Epidermal melanocyte (primary cell): Measurements from ENCODE around the gene HINT2.

Source experiments
- DNase-seq: peaks from one replicate; pipeline ENCODE4 v3.0.0; 2011; ENCODE audit warnings: low spot score; ENCODE audit not compliant: insufficient read length

Gene HINT2

GRCh38 chr9:35811381-35812024, 3.3 kb downstream of the HINT2 start:
- no peak for DNase-seq

- no peak for DNase-seq
These were observed 4.7 kb downstream of the HINT2 start for GRCh38 chr9:35810122-35810521.

GRCh38 chr9:35808433-35808832, 6.4 kb downstream of the HINT2 start:
- no peak for DNase-seq

GRCh38 chr9:35806101-35806500, 8.7 kb downstream of the HINT2 start:
- DNase-seq, result no peak

GRCh38 chr9:35801328-35802128, 13.3 kb downstream of the HINT2 start:
- DNase-seq, result no peak

GRCh38 chr9:35800530-35800929, 14.3 kb downstream of the HINT2 start:
- no peak for DNase-seq

GRCh38 chr9:35798658-35799374, 16.0 kb downstream of the HINT2 start:
- no peak for DNase-seq

GRCh38 chr9:35797311-35798109, 17.3 kb downstream of the HINT2 start:
- no peak for DNase-seq

- no peak for DNase-seq
These were observed 19.1 kb downstream of the HINT2 start for GRCh38 chr9:35795695-35796094.

- no peak for DNase-seq
These were observed 21.4 kb downstream of the HINT2 start for GRCh38 chr9:35793461-35793860.

- DNase-seq, result no peak
These were observed 22.0 kb downstream of the HINT2 start for GRCh38 chr9:35792826-35793225.

GRCh38 chr9:35792024-35792813, 22.6 kb downstream of the HINT2 start:
- DNase-seq, result no peak

GRCh38 chr9:35791297-35791921, 23.4 kb downstream of the HINT2 start, which contains the start of gene NPR2:
NPR2 (plus strand) TSS chr9:35791591; CDS start chr9:35792409, 818 bp downstream.
- DNase-seq, result no peak

- peak; percentile 94 for DNase-seq
These were observed 24.2 kb downstream of the HINT2 start for GRCh38 chr9:35790385-35791296.

GRCh38 chr9:35790025-35790384, 24.8 kb downstream of the HINT2 start:
- DNase-seq, result no peak

GRCh38 chr9:35789541-35789940, 25.3 kb downstream of the HINT2 start:
- DNase-seq, result no peak

GRCh38 chr9:35783418-35783817, 31.4 kb downstream of the HINT2 start:
- DNase-seq, result no peak

GRCh38 chr9:35781066-35781465, 33.8 kb downstream of the HINT2 start:
- no peak for DNase-seq

GRCh38 chr9:35778496-35778895, 36.3 kb downstream of the HINT2 start:
- DNase-seq, result no peak
